ENCODE results near the gene NOVA2. TPM values are rescaled to one million over a fixed set of nuclear protein-coding genes. Genes with fewer than 3 reads are reported as not detected.

NOVA2 gene
- total RNA-seq, 4 donors from 2014 or later, result 0.67 to 5.1 (median 3.0) TPM

GRCh38 chr19:45996933-45997332 lies 23.3 kb upstream of the NOVA2 start:
- TF ChIP-seq EP300 (IDR thresholded peaks at IDR 0.05) (no peak), POLR2AphosphoS5 (IDR thresholded peaks at IDR 0.05) (no peak), POLR2A (IDR thresholded peaks at IDR 0.05) (no peak)
- TF ChIP-seq, protein P1, sequence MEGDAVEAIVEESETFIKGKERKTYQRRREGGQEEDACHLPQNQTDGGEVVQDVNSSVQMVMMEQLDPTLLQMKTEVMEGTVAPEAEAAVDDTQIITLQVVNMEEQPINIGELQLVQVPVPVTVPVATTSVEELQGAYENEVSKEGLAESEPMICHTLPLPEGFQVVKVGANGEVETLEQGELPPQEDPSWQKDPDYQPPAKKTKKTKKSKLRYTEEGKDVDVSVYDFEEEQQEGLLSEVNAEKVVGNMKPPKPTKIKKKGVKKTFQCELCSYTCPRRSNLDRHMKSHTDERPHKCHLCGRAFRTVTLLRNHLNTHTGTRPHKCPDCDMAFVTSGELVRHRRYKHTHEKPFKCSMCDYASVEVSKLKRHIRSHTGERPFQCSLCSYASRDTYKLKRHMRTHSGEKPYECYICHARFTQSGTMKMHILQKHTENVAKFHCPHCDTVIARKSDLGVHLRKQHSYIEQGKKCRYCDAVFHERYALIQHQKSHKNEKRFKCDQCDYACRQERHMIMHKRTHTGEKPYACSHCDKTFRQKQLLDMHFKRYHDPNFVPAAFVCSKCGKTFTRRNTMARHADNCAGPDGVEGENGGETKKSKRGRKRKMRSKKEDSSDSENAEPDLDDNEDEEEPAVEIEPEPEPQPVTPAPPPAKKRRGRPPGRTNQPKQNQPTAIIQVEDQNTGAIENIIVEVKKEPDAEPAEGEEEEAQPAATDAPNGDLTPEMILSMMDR (IDR thresholded peaks at IDR 0.05), result no peak
- ATAC-seq, result no peak
- Histone ChIP-seq H3K9me3 (no peaks in the 10 kb centered on the region), H3K27me3 (peaks cover 22% of the 10 kb centered on the region), H3K4me1 (peaks cover 0 to 37% (median 16%) of the 10 kb centered on the region in 3 donors), H3K36me3 (peaks cover 0 to 7% of the 10 kb centered on the region in 2 donors), H3K4me3 (no peak overlapping the region), H3K27ac (no peak overlapping the region)
- 93 to 97% methylated on average over 8 of the region's 8 CpGs for WGBS, 2 donors (ENCODE audit: low coverage in 1 of 2)

GRCh38 chr19:45995715-45996385 lies 22.2 kb upstream of the NOVA2 start:
- WGBS, 2 donors (ENCODE audit: low coverage in 1 of 2), result 10 to 11% methylated on average over 13 of the region's 13 CpGs

DNA sequence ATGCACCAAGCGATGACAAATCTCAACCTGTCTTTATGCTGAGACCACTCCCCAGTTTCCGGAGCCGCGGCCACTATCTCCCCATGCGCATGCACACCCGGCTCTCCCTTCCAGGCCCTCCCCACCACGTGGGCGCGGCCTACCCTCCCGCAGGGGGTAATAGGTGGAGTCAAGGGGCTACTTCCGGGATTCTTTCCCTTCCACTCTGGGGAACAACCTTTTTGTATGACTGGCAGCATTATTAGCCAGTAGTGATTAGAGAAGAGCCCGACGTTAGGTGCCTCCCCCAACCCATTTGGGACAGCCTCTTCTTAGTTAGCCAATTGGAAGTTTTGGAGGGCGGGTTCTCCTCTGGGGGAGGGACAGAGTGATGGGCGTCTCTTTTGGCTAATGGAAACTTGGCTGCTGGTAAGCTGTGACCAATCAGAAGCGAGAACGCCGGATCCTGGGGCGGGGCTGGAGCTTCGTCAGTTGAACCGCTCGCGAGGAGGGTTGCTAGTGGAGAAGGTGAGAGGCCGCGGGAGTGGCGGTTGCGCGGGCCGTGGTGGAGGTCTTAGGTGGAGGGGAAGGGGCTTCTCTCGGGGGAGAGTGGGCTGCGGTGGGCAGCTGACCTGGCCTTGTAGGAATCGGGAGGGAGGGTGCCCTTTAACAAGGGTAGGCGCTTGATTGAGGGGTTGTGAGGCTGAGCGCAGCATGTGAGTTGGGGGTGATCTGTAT lies 21.5 kb upstream of the NOVA2 start, which contains the start of gene CCDC61:
Gene CCDC61 (plus strand): TSS at position 470 of the 717 bp plus-strand sequence. CDS start 7,552 bp downstream, outside the sequence.
- peaks cover 0 to 28% (median 9%) of the 10 kb centered on the region in 3 donors for H3K4me1 ChIP-seq
- ATAC-seq, result peak; percentile 98
- TF ChIP-seq, protein P1 (IDR thresholded peaks at IDR 0.05), result no peak
- TF ChIP-seq POLR2AphosphoS5 (IDR thresholded peaks at IDR 0.05) (peak; percentile 41), POLR2A (IDR thresholded peaks at IDR 0.05) (peak; percentile 56 to 62), EP300 (IDR thresholded peaks at IDR 0.05) (no peak)
- no peaks in the 10 kb centered on the region for H3K9me3 ChIP-seq
- peaks cover 25% of the 10 kb centered on the region for H3K27me3 ChIP-seq
- peak within 1 kb of the TSS; percentile 62 to 86 (median 84) for H3K27ac ChIP-seq
- H3K4me3 ChIP-seq, result peak within 1 kb of the TSS; percentile 70 to 92
- 0% methylated on average over 4 to 18 of the region's 34 CpGs for WGBS, 2 donors (ENCODE audit: low coverage in 1 of 2)
- H3K36me3 ChIP-seq, result peaks cover 0 to 7% of the 10 kb centered on the region in 2 donors

More at GRCh38 chr19:45995715-45996385, 22.2 kb upstream of the NOVA2 start:
- Histone ChIP-seq H3K9me3 (no peaks in the 10 kb centered on the region), H3K4me1 (peaks cover 0 to 34% (median 16%) of the 10 kb centered on the region in 3 donors), H3K4me3 (peak overlapping the region; percentile 70 to 92), H3K27ac (peak overlapping the region; percentile 62 to 86 (median 84)), H3K36me3 (peaks cover 0 to 7% of the 10 kb centered on the region in 2 donors), H3K27me3 (peaks cover 25% of the 10 kb centered on the region)
- no peak for ATAC-seq
- TF ChIP-seq POLR2AphosphoS5 (IDR thresholded peaks at IDR 0.05) (no peak), POLR2A (IDR thresholded peaks at IDR 0.05) (no peak), EP300 (IDR thresholded peaks at IDR 0.05) (no peak)
- TF ChIP-seq, protein P1 (IDR thresholded peaks at IDR 0.05), result no peak

GRCh38 chr19:45994456-45994997 lies 20.9 kb upstream of the NOVA2 start:
- 6 to 7% methylated on average over 8 of the region's 8 CpGs for WGBS, 2 donors (ENCODE audit: low coverage in 1 of 2)
- Histone ChIP-seq H3K36me3 (peaks cover 0 to 7% of the 10 kb centered on the region in 2 donors), H3K27me3 (peaks cover 25% of the 10 kb centered on the region), H3K27ac (peak overlapping the region in 2 of 4 donors; percentile 18 to 41), H3K4me3 (peak overlapping the region; percentile 27 to 70), H3K9me3 (no peaks in the 10 kb centered on the region), H3K4me1 (peaks cover 0 to 21% (median 6%) of the 10 kb centered on the region in 3 donors)
- TF ChIP-seq POLR2A (IDR thresholded peaks at IDR 0.05), result no peak
- TF ChIP-seq POLR2AphosphoS5 (IDR thresholded peaks at IDR 0.05), result no peak
- no peak for TF ChIP-seq EP300 (IDR thresholded peaks at IDR 0.05)
- TF ChIP-seq, protein P1 (IDR thresholded peaks at IDR 0.05), result no peak
- peak; percentile 11 for ATAC-seq
